MCF 10A (cell line): ENCODE data around the gene SACM1L. TPM values are rescaled to one million over a fixed set of nuclear protein-coding genes. Genes with fewer than 3 reads are reported as not detected.
A peak's percentile ranks its signal among the peaks of the same experiment; 100 is the strongest.

Source experiments
- BruUV-seq: library from RNA; stranded (reverse); fragments of 400-500 nt; replicated peaks from 2 replicates; lab custom pipeline; 2021; lab: Mats Ljungman, UMichigan
- CTCF ChIA-PET: fragments of 300-600 bp; sonication (Branson Sonifier 250); formaldehyde crosslinking; extraction: SDS; loops from one replicate; lab custom pipeline; 2021; ENCODE audit warnings: antibody characterized with exemption, inconsistent platforms; lab: Yijun Ruan, JAX
- POLR2A ChIA-PET: fragments of 300-600, 350-650 bp; sonication (Branson Sonifier 250); formaldehyde crosslinking; extraction: SDS; loops from one replicate; lab custom pipeline; 2020; ENCODE audit warnings: antibody characterized with exemption, inconsistent platforms; lab: Yijun Ruan, JAX
- DNase-seq: peaks from one replicate; pipeline ENCODE4 v3.0.0-alpha.2; 2018; ENCODE audit not compliant: unreplicated experiment
- H3K27ac Mint-ChIP-seq: one replicate; pipeline ENCODE4 v1.8.0; 2022; ENCODE audit warnings: mild to moderate bottlenecking, low read depth, mixed read lengths; ENCODE audit not compliant: unreplicated experiment
- H3K27me3 Mint-ChIP-seq: one replicate; pipeline ENCODE4 v1.8.0; 2022; ENCODE audit warnings: mixed read lengths; ENCODE audit not compliant: insufficient read depth, unreplicated experiment
- H3K36me3 Mint-ChIP-seq: one replicate; pipeline ENCODE4 v1.8.0; 2022; ENCODE audit warnings: mild to moderate bottlenecking, moderate library complexity, mixed read lengths; ENCODE audit not compliant: insufficient read depth, unreplicated experiment
- H3K4me1 Mint-ChIP-seq: one replicate; pipeline ENCODE4 v1.8.0; 2022; ENCODE audit warnings: mixed read lengths; ENCODE audit not compliant: insufficient read depth, unreplicated experiment
- H3K4me3 Mint-ChIP-seq: one replicate; pipeline ENCODE4 v1.8.0; 2022; ENCODE audit warnings: mild to moderate bottlenecking, moderate library complexity, mixed read lengths; ENCODE audit not compliant: unreplicated experiment
- H3K9me3 Mint-ChIP-seq: one replicate; pipeline ENCODE4 v1.8.0; 2022; ENCODE audit warnings: mixed read lengths; ENCODE audit not compliant: unreplicated experiment
- intact Hi-C: fragments of 100-400 bp; cut with micrococcal nuclease; formaldehyde crosslinking; loops from 2 replicates; pipeline ENCODE4 v1.14.1; 2022
- total RNA-seq: library from RNA; stranded (reverse); gene quantifications from 2 replicates; pipeline ENCODE4 v1.2.3, GENCODE V29; 2022
- TF ChIP-seq, protein P1 (sequence below): fragments of 200-600 bp; IDR thresholded peaks from one replicate; pipeline ENCODE4 v1.8.0; 2022; ENCODE audit warnings: antibody characterized with exemption, mild to moderate bottlenecking; ENCODE audit not compliant: unreplicated experiment

The SACM1L gene
- total RNA-seq, 1 experiment from 2014 or later, result 39.3 TPM

- intact Hi-C loops, result no loop called here
- TF ChIP-seq, protein P1, sequence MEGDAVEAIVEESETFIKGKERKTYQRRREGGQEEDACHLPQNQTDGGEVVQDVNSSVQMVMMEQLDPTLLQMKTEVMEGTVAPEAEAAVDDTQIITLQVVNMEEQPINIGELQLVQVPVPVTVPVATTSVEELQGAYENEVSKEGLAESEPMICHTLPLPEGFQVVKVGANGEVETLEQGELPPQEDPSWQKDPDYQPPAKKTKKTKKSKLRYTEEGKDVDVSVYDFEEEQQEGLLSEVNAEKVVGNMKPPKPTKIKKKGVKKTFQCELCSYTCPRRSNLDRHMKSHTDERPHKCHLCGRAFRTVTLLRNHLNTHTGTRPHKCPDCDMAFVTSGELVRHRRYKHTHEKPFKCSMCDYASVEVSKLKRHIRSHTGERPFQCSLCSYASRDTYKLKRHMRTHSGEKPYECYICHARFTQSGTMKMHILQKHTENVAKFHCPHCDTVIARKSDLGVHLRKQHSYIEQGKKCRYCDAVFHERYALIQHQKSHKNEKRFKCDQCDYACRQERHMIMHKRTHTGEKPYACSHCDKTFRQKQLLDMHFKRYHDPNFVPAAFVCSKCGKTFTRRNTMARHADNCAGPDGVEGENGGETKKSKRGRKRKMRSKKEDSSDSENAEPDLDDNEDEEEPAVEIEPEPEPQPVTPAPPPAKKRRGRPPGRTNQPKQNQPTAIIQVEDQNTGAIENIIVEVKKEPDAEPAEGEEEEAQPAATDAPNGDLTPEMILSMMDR, result no peak
- CTCF ChIA-PET, result interaction anchor here (0.8 to 2.6 kb wide), 4 partner anchors 7 to 155 kb away, joined by 5 to 18 read pairs (median 10); no protein-coding TSS in a partner anchor
- no peak for DNase-seq
- Mint-ChIP-seq H3K9me3 (no peaks in the 10 kb centered on the region), H3K27me3 (no peaks in the 10 kb centered on the region), H3K27ac (no peak overlapping the region), H3K4me3 (no peak overlapping the region), H3K36me3 (peaks cover 10% of the 10 kb centered on the region), H3K4me1 (peaks cover 22% of the 10 kb centered on the region)
- no TSS peak for BruUV-seq
- POLR2A ChIA-PET, result interaction anchor here (0.6 to 4.6 kb wide), 10 partner anchors 10 to 540 kb away, joined by 3 to 27 read pairs (median 3); partner anchors contain the start of genes LZTFL1 and SACM1L
Measured at GRCh38 chr3:45666757-45667431, 22.3 kb upstream of the SACM1L start.

DNA sequence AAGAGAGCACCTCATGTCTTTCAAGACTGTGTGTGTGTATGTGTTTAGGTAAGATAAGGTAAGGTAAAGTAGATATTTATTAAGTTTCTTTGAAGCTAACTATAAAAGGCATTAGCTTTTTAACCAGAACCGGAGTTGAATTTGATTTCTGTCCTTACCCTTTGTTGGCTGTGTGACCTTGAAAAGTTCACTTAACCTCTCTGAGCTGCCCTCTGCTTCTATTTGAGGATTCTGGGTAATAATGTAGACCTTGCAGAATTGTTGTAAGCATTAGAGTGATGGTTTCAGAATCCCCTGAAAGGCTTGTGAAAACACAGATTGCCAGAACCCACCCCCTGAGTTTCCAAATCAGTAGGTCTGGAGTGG lies 21.6 kb upstream of the SACM1L start:
- H3K9me3 Mint-ChIP-seq, result no peaks in the 10 kb centered on the region
- no peak overlapping the region for H3K4me3 Mint-ChIP-seq
- intact Hi-C loops, result no loop called here
- no TSS peak for BruUV-seq
- H3K27me3 Mint-ChIP-seq, result no peaks in the 10 kb centered on the region
- peaks cover 10% of the 10 kb centered on the region for H3K36me3 Mint-ChIP-seq
- CTCF ChIA-PET, result interaction anchor here (0.8 to 2.6 kb wide), 4 partner anchors 8 to 156 kb away, joined by 3 to 18 read pairs (median 10); no protein-coding TSS in a partner anchor
- H3K4me1 Mint-ChIP-seq, result peaks cover 22% of the 10 kb centered on the region
- peak overlapping the region; percentile 33 for H3K27ac Mint-ChIP-seq
- no peak for DNase-seq
- POLR2A ChIA-PET, result interaction anchor here (0.5 to 4.6 kb wide), 9 partner anchors 9 to 1312 kb away, joined by 3 to 27 read pairs (median 3); partner anchors contain the start of genes LZTFL1, NBEAL2 and SACM1L
- TF ChIP-seq, protein P1, result no peak

DNA sequence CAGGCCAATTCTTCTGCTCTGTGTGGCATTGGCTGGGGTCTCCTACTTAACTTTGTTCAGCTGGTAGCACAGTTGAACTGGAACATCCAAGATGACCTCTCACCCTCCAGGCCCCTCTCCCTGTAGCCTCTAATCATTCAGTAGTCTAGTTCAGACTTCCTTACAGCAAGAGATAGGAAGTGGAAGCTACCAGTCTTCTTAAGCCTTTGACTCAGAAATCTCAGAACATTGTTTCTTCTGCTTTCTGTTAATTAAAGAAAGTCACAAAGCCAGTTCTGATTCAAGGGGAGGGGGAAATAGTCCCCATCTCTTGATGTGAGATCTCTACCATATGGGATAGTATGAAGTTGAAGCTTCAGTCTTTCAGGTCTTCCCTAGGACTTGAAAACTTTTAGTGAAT lies 18.8 kb upstream of the SACM1L start:
- Mint-ChIP-seq H3K9me3 (no peaks in the 10 kb centered on the region), H3K4me3 (no peak overlapping the region), H3K27me3 (no peaks in the 10 kb centered on the region), H3K27ac (no peak overlapping the region), H3K36me3 (peaks cover 34% of the 10 kb centered on the region), H3K4me1 (peaks cover 16% of the 10 kb centered on the region)
- no TSS peak for BruUV-seq
- TF ChIP-seq, protein P1, result no peak
- ChIA-PET POLR2A (interaction anchor here (0.6 to 4.6 kb wide), 3 partner anchors 10 to 698 kb away, joined by 3 to 27 read pairs (median 3); partner anchors contain the start of gene SACM1L), CTCF (interaction anchor here (0.6 to 0.8 kb wide), 2 partner anchors 13 to 824 kb away, joined by 3 to 7 read pairs; no protein-coding TSS in a partner anchor)
- intact Hi-C loops, result no loop called here
- DNase-seq, result no peak

- ChIA-PET POLR2A (interaction anchor here (0.9 kb wide), 1 partner anchor 11 kb away, joined by 3 read pairs; no protein-coding TSS in a partner anchor), CTCF (interaction anchor here (0.6 to 0.8 kb wide), 2 partner anchors 14 to 824 kb away, joined by 3 to 7 read pairs; no protein-coding TSS in a partner anchor)
- Mint-ChIP-seq H3K4me3 (no peak overlapping the region), H3K4me1 (peaks cover 16% of the 10 kb centered on the region), H3K27me3 (no peaks in the 10 kb centered on the region), H3K36me3 (peaks cover 39% of the 10 kb centered on the region), H3K9me3 (no peaks in the 10 kb centered on the region), H3K27ac (no peak overlapping the region)
- no peak for DNase-seq
- intact Hi-C loops, result no loop called here
- TF ChIP-seq, protein P1, result no peak
- no TSS peak for BruUV-seq
Measured at GRCh38 chr3:45670991-45671390, 18.2 kb upstream of the SACM1L start.
